PC-9 (cell line): ENCODE data around the gene HEXA.

Experiments
- EZH2 ChIP-seq: fragments of 200-600 bp; sonication (generic); IDR thresholded peaks from 2 replicates; pipeline ENCODE4 v1.8.0; 2017; ENCODE audit warnings: antibody characterized with exemption, low read depth
- TF ChIP-seq, protein P1 (sequence below): fragments of 200-600 bp; sonication (generic); conservative IDR thresholded peaks from 2 replicates; pipeline ENCODE4 v1.6.1; 2017; ENCODE audit warnings: mixed run types, antibody characterized with exemption, mild to moderate bottlenecking, moderate library complexity

DNA sequence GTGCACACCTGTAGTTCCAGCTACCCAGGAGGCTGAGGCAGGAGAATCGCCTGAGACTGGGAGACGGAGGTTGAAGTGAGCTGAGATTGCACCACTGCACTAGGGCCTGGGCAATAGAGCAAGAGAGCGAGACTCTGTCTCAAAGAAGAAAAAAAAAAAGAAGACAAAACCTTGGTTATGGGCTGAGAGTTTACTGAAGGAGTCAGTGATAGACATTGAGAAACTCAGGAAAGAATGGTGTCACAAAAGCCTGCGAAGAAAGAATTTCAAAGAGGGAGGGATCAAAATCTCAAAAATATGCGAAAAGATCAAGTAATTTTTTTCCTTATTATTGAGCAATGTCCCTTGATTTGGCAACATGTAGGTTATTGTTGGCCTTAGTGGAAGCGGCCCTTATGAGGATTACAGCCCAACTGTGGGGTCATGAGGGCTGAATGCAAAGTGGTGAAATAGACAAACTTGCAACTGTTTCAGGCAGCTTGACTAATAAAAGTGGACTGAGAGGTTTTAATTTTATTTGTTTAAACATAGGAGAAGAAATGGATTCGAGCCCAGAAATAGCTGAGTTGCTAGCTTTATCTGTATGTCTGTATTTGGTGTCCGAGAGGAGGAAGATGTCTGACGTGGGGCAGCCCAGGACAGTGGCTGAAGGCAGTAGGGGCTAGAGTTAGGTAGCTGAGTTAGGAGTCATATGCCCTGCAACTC lies 37.0 kb downstream of the HEXA start:
- TF ChIP-seq, protein P1, sequence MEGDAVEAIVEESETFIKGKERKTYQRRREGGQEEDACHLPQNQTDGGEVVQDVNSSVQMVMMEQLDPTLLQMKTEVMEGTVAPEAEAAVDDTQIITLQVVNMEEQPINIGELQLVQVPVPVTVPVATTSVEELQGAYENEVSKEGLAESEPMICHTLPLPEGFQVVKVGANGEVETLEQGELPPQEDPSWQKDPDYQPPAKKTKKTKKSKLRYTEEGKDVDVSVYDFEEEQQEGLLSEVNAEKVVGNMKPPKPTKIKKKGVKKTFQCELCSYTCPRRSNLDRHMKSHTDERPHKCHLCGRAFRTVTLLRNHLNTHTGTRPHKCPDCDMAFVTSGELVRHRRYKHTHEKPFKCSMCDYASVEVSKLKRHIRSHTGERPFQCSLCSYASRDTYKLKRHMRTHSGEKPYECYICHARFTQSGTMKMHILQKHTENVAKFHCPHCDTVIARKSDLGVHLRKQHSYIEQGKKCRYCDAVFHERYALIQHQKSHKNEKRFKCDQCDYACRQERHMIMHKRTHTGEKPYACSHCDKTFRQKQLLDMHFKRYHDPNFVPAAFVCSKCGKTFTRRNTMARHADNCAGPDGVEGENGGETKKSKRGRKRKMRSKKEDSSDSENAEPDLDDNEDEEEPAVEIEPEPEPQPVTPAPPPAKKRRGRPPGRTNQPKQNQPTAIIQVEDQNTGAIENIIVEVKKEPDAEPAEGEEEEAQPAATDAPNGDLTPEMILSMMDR, result no peak
- TF ChIP-seq EZH2, result no peak
